HG02943 (cell line): ENCODE results near the gene GPR176.

Experiments used
- ATAC-seq: cut with Tn5 transposase; IDR thresholded peaks from one replicate; pipeline ENCODE4 v1.9.1; 2021; ENCODE audit warnings: mild to moderate bottlenecking, low read depth, moderate library complexity; ENCODE audit not compliant: unreplicated experiment

The GPR176 gene

GRCh38 chr15:39752991-39753390, 167.1 kb downstream of the GPR176 start:
- no peak for ATAC-seq

- no peak for ATAC-seq
These were observed 167.8 kb downstream of the GPR176 start for GRCh38 chr15:39752246-39752645.
